Measurements from ENCODE around the gene ENTPD5. TPM values are rescaled to one million over a fixed set of nuclear protein-coding genes. Genes with fewer than 3 reads are reported as not detected.
"Not testable (repeated sequence)": the region's sequence is repeated elsewhere in the genome, so short reads cannot be mapped to it uniquely, and the experiment has no call there.

The ENTPD5 gene
- total RNA-seq, 1 donor from 2014 or later, result 22.2 TPM

- Mint-ChIP-seq H3K9me3 (no peaks in the 10 kb centered on the region), H3K27ac (peak overlapping the region; percentile 98), H3K27me3 (no peaks in the 10 kb centered on the region), H3K36me3 (peaks cover 2% of the 10 kb centered on the region), H3K4me1 (ENCODE audit: unreplicated experiment) (no peaks in the 10 kb centered on the region), H3K4me3 (peak overlapping the region; percentile 95)
- no peak for TF ChIP-seq CTCF (conservative IDR thresholded peaks at IDR 0.05)
- DNase-seq (ENCODE audit: extremely low spot score, unreplicated experiment), result no peak
Observed at GRCh38 chr14:74018174-74018585, 908 bp downstream of the ENTPD5 start.

- H3K4me1 Mint-ChIP-seq (ENCODE audit: unreplicated experiment), result no peaks in the 10 kb centered on the region
- peaks cover 8% of the 10 kb centered on the region for H3K36me3 Mint-ChIP-seq
- no peak overlapping the region for H3K4me3 Mint-ChIP-seq
- H3K27ac Mint-ChIP-seq, result no peak overlapping the region
- no peak for DNase-seq (ENCODE audit: extremely low spot score, unreplicated experiment)
- no peaks in the 10 kb centered on the region for H3K27me3 Mint-ChIP-seq
- TF ChIP-seq CTCF (conservative IDR thresholded peaks at IDR 0.05), result no peak
- no peaks in the 10 kb centered on the region for H3K9me3 Mint-ChIP-seq
Observed at GRCh38 chr14:74015963-74016362, 3.1 kb downstream of the ENTPD5 start.

GRCh38 chr14:74015176-74015575 is 3.9 kb downstream of the ENTPD5 start:
- peaks cover 13% of the 10 kb centered on the region for H3K36me3 Mint-ChIP-seq
- H3K4me1 Mint-ChIP-seq (ENCODE audit: unreplicated experiment), result no peaks in the 10 kb centered on the region
- DNase-seq (ENCODE audit: extremely low spot score, unreplicated experiment), result no peak
- no peak overlapping the region for H3K4me3 Mint-ChIP-seq
- no peak overlapping the region for H3K27ac Mint-ChIP-seq
- no peak for TF ChIP-seq CTCF (conservative IDR thresholded peaks at IDR 0.05)
- no peaks in the 10 kb centered on the region for H3K27me3 Mint-ChIP-seq
- no peaks in the 10 kb centered on the region for H3K9me3 Mint-ChIP-seq

GRCh38 chr14:74014299-74014698 is 4.8 kb downstream of the ENTPD5 start:
- DNase-seq (ENCODE audit: extremely low spot score, unreplicated experiment), result no peak
- Mint-ChIP-seq H3K27me3 (no peaks in the 10 kb centered on the region), H3K36me3 (peaks cover 13% of the 10 kb centered on the region), H3K4me3 (no peak overlapping the region), H3K9me3 (no peaks in the 10 kb centered on the region), H3K4me1 (ENCODE audit: unreplicated experiment) (no peaks in the 10 kb centered on the region), H3K27ac (no peak overlapping the region)
- TF ChIP-seq CTCF (conservative IDR thresholded peaks at IDR 0.05), result no peak

- no peak for DNase-seq (ENCODE audit: extremely low spot score, unreplicated experiment)
- H3K27ac Mint-ChIP-seq, result no peak overlapping the region
- TF ChIP-seq CTCF (conservative IDR thresholded peaks at IDR 0.05), result no peak
- H3K4me3 Mint-ChIP-seq, result no peak overlapping the region
- H3K4me1 Mint-ChIP-seq (ENCODE audit: unreplicated experiment), result no peaks in the 10 kb centered on the region
- H3K27me3 Mint-ChIP-seq, result no peaks in the 10 kb centered on the region
- H3K9me3 Mint-ChIP-seq, result no peaks in the 10 kb centered on the region
- peaks cover 18% of the 10 kb centered on the region for H3K36me3 Mint-ChIP-seq
Observed at GRCh38 chr14:74008843-74009499, 10.1 kb downstream of the ENTPD5 start.

- not testable (repeated sequence) for DNase-seq (ENCODE audit: extremely low spot score, unreplicated experiment); H3K4me1 Mint-ChIP-seq (ENCODE audit: unreplicated experiment); H3K9me3 Mint-ChIP-seq; H3K4me3 Mint-ChIP-seq; H3K27me3 Mint-ChIP-seq; H3K27ac Mint-ChIP-seq
- H3K36me3 Mint-ChIP-seq, result peaks cover 18% of the 10 kb centered on the region
Observed at GRCh38 chr14:74005664-74006063, 13.4 kb downstream of the ENTPD5 start.

All from type B pancreatic cell (in vitro differentiated cells).